GM12878 (cell line): ENCODE data around the gene TBXA2R. TPM values are rescaled to one million over a fixed set of nuclear protein-coding genes. Genes with fewer than 3 reads are reported as not detected.

Experiments
- ATAC-seq: fragments of 200-7000 bp; cut with Tn5 transposase; 3 replicates; pipeline ENCODE4 v1.9.1; 2020; ENCODE audit warnings: mild to moderate bottlenecking, moderate library complexity
- BruUV-seq: library from RNA; stranded (reverse); fragments of 400-500 nt; replicated peaks from 2 replicates; lab custom pipeline; 2021; lab: Mats Ljungman, UMichigan
- CTCF ChIA-PET: fragments of 300-600 bp; sonication (Branson Sonifier 250); formaldehyde crosslinking; extraction: SDS; loops from one replicate; lab custom pipeline; 2021; ENCODE audit warnings: inconsistent platforms; lab: Yijun Ruan, JAX
- POLR2A ChIA-PET: fragments of 350-600 bp; formaldehyde crosslinking; extraction: SDS; loops from one replicate; lab custom pipeline; 2021; ENCODE audit warnings: inconsistent platforms; lab: Charles Lee
- RAD21 ChIA-PET: fragments of 300-600 bp; sonication (Branson Sonifier 250); formaldehyde crosslinking; loops from one replicate; lab custom pipeline; 2023; ENCODE audit warnings: antibody characterized with exemption; ENCODE audit not compliant: unreplicated experiment; lab: Charles Lee
- SMC1A ChIA-PET: fragments of 300-600 bp; sonication (Branson Sonifier 250); formaldehyde crosslinking; loops from one replicate; lab custom pipeline; 2023; ENCODE audit not compliant: unreplicated experiment, uncharacterized antibody; lab: Charles Lee
- DNase-seq: peaks from one replicate; pipeline ENCODE4 v3.0.0-alpha.2; 2011; ENCODE audit warnings: low read depth, low spot score
- FAIRE-seq: peaks from 3 replicates; lab custom pipeline; 2011; peaks lifted over from hg19 to GRCh38; lab: Jason Lieb, UNC
- H2AFZ ChIP-seq: 2 replicates; pipeline ENCODE4 v1.6.0; 2011; ENCODE audit warnings: low read depth, low read length, control low read depth; ENCODE audit not compliant: control insufficient read depth
- H3K27ac ChIP-seq: 2 replicates; pipeline ENCODE4 v1.5.1; 2011; ENCODE audit warnings: control low read depth; ENCODE audit not compliant: control insufficient read depth, insufficient read depth
- H3K27me3 ChIP-seq, 2 experiments: replicated peaks in 1 of 2; 2 replicates each; pipeline versions ENCODE4 v1.6.0 to v1.6.1; 2011; ENCODE audit warnings: low read length in 1 of 2; ENCODE audit not compliant: control insufficient read depth in 2 of 2, insufficient read depth in 2 of 2
- H3K36me3 ChIP-seq, 2 experiments: 2 replicates each; pipeline ENCODE4 v1.5.1; 2011; ENCODE audit warnings: low read length in 1 of 2; ENCODE audit not compliant: control insufficient read depth in 2 of 2, insufficient read depth in 2 of 2
- H3K4me1 ChIP-seq: 2 replicates; pipeline ENCODE4 v1.6.1; 2011; ENCODE audit warnings: mild to moderate bottlenecking, low read length, moderate library complexity, mixed read lengths; ENCODE audit not compliant: control insufficient read depth, insufficient read depth
- H3K4me2 ChIP-seq: 2 replicates; pipeline ENCODE4 v1.6.0; 2011; ENCODE audit warnings: control low read depth; ENCODE audit not compliant: control insufficient read depth, insufficient read depth
- H3K4me3 ChIP-seq: fragments of 200-600 bp; sonication (generic); 2 replicates; pipeline ENCODE4 v1.5.1; 2016
- H3K79me2 ChIP-seq: 2 replicates; pipeline ENCODE4 v1.6.0; 2011; ENCODE audit warnings: low read length; ENCODE audit not compliant: control insufficient read depth, insufficient read depth
- H3K9ac ChIP-seq: 2 replicates; pipeline ENCODE4 v1.8.0; 2011; ENCODE audit warnings: low read length, control low read depth, mixed read lengths; ENCODE audit not compliant: control insufficient read depth, insufficient read depth
- H3K9me3 ChIP-seq: replicated peaks from 3 replicates; pipeline ENCODE4 v1.5.1; 2011; ENCODE audit warnings: mild to moderate bottlenecking, low read length; ENCODE audit not compliant: control insufficient read depth, insufficient read depth
- H4K20me1 ChIP-seq: 2 replicates; pipeline ENCODE4 v1.6.0; 2011; ENCODE audit not compliant: control insufficient read depth, insufficient read depth
- CHD2 ChIP-seq: IDR thresholded peaks from 2 replicates; pipeline ENCODE4 v1.6.1; 2011; ENCODE audit warnings: low read depth, low read length, improper control_type of control experiment, borderline replicate concordance
- ETV6 ChIP-seq, 2 experiments: fragments of 450-650 bp in 1 of 2; IDR thresholded peaks in 1 of 2; conservative IDR thresholded peaks in 1 of 2; 2 replicates each; pipeline ENCODE4 v1.6.1; 2014; ENCODE audit warnings: antibody characterized with exemption in 1 of 2, borderline replicate concordance in 1 of 2, low read depth in 1 of 2, mild to moderate bottlenecking in 1 of 2, moderate library complexity in 1 of 2
- MEF2B ChIP-seq: fragments of 450-650 bp; IDR thresholded peaks from 2 replicates; pipeline ENCODE4 v1.6.1; 2018; ENCODE audit warnings: mild to moderate bottlenecking, moderate library complexity; ENCODE audit not compliant: partially characterized antibody, poor library complexity, severe bottlenecking
- MYB ChIP-seq: fragments of 150-350 bp; IDR thresholded peaks from 2 replicates; pipeline ENCODE4 v1.6.1; 2014; ENCODE audit warnings: mild to moderate bottlenecking, low read depth, low read length, borderline replicate concordance
- PAX8 ChIP-seq: fragments of 450-650 bp; IDR thresholded peaks from 2 replicates; pipeline ENCODE4 v1.6.1; 2017; ENCODE audit warnings: mild to moderate bottlenecking, moderate library complexity
- RB1 ChIP-seq: fragments of 450-650 bp; formaldehyde crosslinking; IDR thresholded peaks from 2 replicates; pipeline ENCODE4 v1.6.1; 2017; ENCODE audit warnings: mild to moderate bottlenecking, borderline replicate concordance
- RELA ChIP-seq: fragments of 450-650 bp; IDR thresholded peaks from 2 replicates; pipeline ENCODE4 v1.8.0; 2014; ENCODE audit warnings: borderline replicate concordance; ENCODE audit not compliant: partially characterized antibody
- ZBTB4 ChIP-seq: fragments of 450-650 bp; formaldehyde crosslinking; IDR thresholded peaks from 2 replicates; pipeline ENCODE4 v1.4.0; 2022; ENCODE audit warnings: mild to moderate bottlenecking, moderate library complexity
- WGBS: methylation state at CpG from one replicate; pipeline ENCODE4 v1.1.6; 2016; ENCODE audit warnings: low lambda C conversion rate; ENCODE audit not compliant: insufficient replicate concordance, insufficient coverage; ENCODE audit errors: missing lambda C conversion rate; 5-methylcytosine and 5-hydroxymethylcytosine counted together
- in situ Hi-C: fragments of 300-500 bp; cut with MboI; formaldehyde crosslinking; loops from 9 replicates; pipeline ENCODE4 v1.14.3; 2018; ENCODE audit warnings: mixed read lengths
- intact Hi-C: fragments of 100-400 bp; cut with micrococcal nuclease; formaldehyde crosslinking; loops from one replicate; pipeline ENCODE4 v1.14.2; 2022; ENCODE audit not compliant: unreplicated experiment
- polyA plus RNA-seq, 11 experiments: library from polyadenylated mRNA; depleted of rRNA in 4 of 11; unstranded in 6 of 11; stranded (reverse) in 5 of 11; fragments of >200 nt; fragmentation: Nextera tagmentation in 4 of 11; fragmentation: Illumina TruSeq in 1 of 11; extraction: Ambion mirVana in 4 of 11; extraction: Trizol in 1 of 11; gene quantifications; 1 replicate in 1 of 11; 2 replicates in 10 of 11; pipeline versions ENCODE4 v1.2.1 to v1.2.3, GENCODE V29; 2011 to 2016; ENCODE audit warnings: inconsistent platforms in 2 of 11, missing spikeins in 2 of 11, low read depth in 1 of 11
- total RNA-seq, 4 experiments: library from RNA; depleted of rRNA in 3 of 4; stranded (reverse); fragments of >200 nt in 3 of 4; fragmentation: Illumina TruSeq in 1 of 4; extraction: Trizol in 1 of 4; gene quantifications; 2 replicates each; pipeline versions ENCODE4 v1.2.1 to v1.2.3, GENCODE V29; 2013 to 2021
- TF ChIP-seq, protein P1 (sequence below): fragments of 450-650 bp; formaldehyde crosslinking; IDR thresholded peaks from 2 replicates; pipeline ENCODE4 v1.4.0; 2020; ENCODE audit warnings: mild to moderate bottlenecking, moderate library complexity

TBXA2R gene
- total and polyA plus RNA-seq, 10 of the 15 experiments (the other 5 are each of a cell fraction or from before 2014, with no cell fraction given) = 0.03 TPM; not detected in 8

DNA sequence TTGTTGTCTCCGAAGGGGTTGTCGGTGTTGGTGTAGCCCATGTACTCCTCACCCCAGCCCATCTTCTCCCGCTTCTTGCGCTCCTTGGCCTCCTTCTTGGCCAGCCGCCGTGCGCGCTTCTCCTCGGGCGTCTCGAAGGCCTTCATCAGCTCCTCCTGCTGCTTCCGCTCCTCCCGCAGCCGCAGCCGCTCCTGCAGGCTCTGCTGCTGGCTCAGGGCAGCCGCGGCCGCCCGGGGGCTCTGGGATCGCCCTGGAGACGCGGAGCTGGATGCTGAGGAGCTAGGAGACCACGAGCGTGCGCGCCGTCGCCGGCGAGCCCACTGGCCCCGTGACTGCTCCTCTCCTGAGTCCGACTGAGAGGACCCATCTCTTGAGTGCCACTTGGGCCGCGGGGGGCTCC is 17.0 kb upstream of the TBXA2R start:
- BruUV-seq = no TSS peak
- ATAC-seq (no peak), FAIRE-seq (no peak), DNase-seq (no peak)
- peaks cover 0 to 9% of the 10 kb centered on the region in 2 experiments; a peak in 3 of 4 replicates for H3K36me3 ChIP-seq
- H3K9me3 ChIP-seq = no peaks in the 10 kb centered on the region
- H2AFZ ChIP-seq = no peak overlapping the region
- ChIA-PET POLR2A (no interaction called here), CTCF (interaction anchor here (1.2 kb wide), 1 partner anchor 31 kb away, joined by 3 read pairs; no protein-coding TSS in a partner anchor), RAD21 (no interaction called here), SMC1A (no interaction called here)
- intact Hi-C loops = no loop called here
- H3K27ac ChIP-seq = no peak overlapping the region
- no peak overlapping the region for H3K4me2 ChIP-seq
- WGBS = 95% methylated on average over 34 of the region's 34 CpGs
- TF ChIP-seq PAX8 = no peak
- H3K4me3 ChIP-seq = no peak overlapping the region
- in situ Hi-C loops = no loop called here
- no peaks in the 10 kb centered on the region for H4K20me1 ChIP-seq
- H3K9ac ChIP-seq = no peak overlapping the region
- H3K79me2 ChIP-seq = peaks cover 21% of the 10 kb centered on the region
- no peaks in the 10 kb centered on the region for H3K27me3 ChIP-seq
- peaks cover 8% of the 10 kb centered on the region for H3K4me1 ChIP-seq

GRCh38 chr19:3622224-3622623 is 15.5 kb upstream of the TBXA2R start:
- ChIA-PET CTCF (interaction anchor here (1.2 kb wide), 1 partner anchor 30 kb away, joined by 3 read pairs; no protein-coding TSS in a partner anchor), SMC1A (no interaction called here), POLR2A (no interaction called here), RAD21 (no interaction called here)
- in situ Hi-C loops (no loop called here), intact Hi-C loops (no loop called here)
- no peak overlapping the region for H3K27ac ChIP-seq
- peaks cover 5% of the 10 kb centered on the region for H3K4me1 ChIP-seq
- H4K20me1 ChIP-seq = no peaks in the 10 kb centered on the region
- FAIRE-seq = no peak
- H3K27me3 ChIP-seq = no peaks in the 10 kb centered on the region
- ATAC-seq = no peak
- no TSS peak for BruUV-seq
- no peak overlapping the region for H3K4me2 ChIP-seq
- no peak overlapping the region for H3K4me3 ChIP-seq
- peaks cover 0 to 11% of the 10 kb centered on the region in 2 experiments; a peak in 3 of 4 replicates for H3K36me3 ChIP-seq
- H3K9me3 ChIP-seq = no peaks in the 10 kb centered on the region
- WGBS = 72% methylated on average over 12 of the region's 12 CpGs
- peaks cover 21% of the 10 kb centered on the region for H3K79me2 ChIP-seq
- DNase-seq = no peak
- no peak overlapping the region for H2AFZ ChIP-seq
- no peak overlapping the region for H3K9ac ChIP-seq
- TF ChIP-seq RELA (no peak), MEF2B (no peak), RB1 (no peak), CHD2 (no peak), ETV6 (conservative IDR thresholded peaks at IDR 0.05 in 1 of 2, IDR thresholded peaks at IDR 0.05 in 1 of 2; ENCODE audit: borderline replicate concordance in 1 of 2, low read depth in 1 of 2) (no peak), MYB (no peak), ZBTB4 (CRISPR knock-in tag) (no peak)
- TF ChIP-seq, protein P1, sequence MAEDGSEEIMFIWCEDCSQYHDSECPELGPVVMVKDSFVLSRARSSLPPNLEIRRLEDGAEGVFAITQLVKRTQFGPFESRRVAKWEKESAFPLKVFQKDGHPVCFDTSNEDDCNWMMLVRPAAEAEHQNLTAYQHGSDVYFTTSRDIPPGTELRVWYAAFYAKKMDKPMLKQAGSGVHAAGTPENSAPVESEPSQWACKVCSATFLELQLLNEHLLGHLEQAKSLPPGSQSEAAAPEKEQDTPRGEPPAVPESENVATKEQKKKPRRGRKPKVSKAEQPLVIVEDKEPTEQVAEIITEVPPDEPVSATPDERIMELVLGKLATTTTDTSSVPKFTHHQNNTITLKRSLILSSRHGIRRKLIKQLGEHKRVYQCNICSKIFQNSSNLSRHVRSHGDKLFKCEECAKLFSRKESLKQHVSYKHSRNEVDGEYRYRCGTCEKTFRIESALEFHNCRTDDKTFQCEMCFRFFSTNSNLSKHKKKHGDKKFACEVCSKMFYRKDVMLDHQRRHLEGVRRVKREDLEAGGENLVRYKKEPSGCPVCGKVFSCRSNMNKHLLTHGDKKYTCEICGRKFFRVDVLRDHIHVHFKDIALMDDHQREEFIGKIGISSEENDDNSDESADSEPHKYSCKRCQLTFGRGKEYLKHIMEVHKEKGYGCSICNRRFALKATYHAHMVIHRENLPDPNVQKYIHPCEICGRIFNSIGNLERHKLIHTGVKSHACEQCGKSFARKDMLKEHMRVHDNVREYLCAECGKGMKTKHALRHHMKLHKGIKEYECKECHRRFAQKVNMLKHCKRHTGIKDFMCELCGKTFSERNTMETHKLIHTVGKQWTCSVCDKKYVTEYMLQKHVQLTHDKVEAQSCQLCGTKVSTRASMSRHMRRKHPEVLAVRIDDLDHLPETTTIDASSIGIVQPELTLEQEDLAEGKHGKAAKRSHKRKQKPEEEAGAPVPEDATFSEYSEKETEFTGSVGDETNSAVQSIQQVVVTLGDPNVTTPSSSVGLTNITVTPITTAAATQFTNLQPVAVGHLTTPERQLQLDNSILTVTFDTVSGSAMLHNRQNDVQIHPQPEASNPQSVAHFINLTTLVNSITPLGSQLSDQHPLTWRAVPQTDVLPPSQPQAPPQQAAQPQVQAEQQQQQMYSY (CRISPR knock-in tag) = no peak
